Gastrocnemius medialis (tissue), 4 donors: ENCODE measurements around the gene CENPB. TPM values are rescaled to one million over a fixed set of nuclear protein-coding genes. Genes with fewer than 3 reads are reported as not detected.

ENCODE experiments used
- ATAC-seq, 2 donors: fragments of 150-250 bp; one replicate each; pipeline ENCODE4 v1.9.1; 2016
- DNase-seq, 2 donors: peaks; one replicate each; pipeline ENCODE4 v3.0.0-alpha.2; 2019
- H3K27ac ChIP-seq, 4 donors: fragments of 200-600 bp; sonication (generic); 1 replicate in 1 of 4; 2 replicates in 3 of 4; pipeline ENCODE4 v1.5.1; 2016 to 2018; ENCODE audit warnings: mild to moderate bottlenecking in 2 of 4, moderate library complexity in 1 of 4
- H3K27me3 ChIP-seq, 3 donors: fragments of 200-600 bp; sonication (generic) in 2 of 3; 1 replicate in 1 of 3; 2 replicates in 2 of 3; pipeline versions ENCODE4 v1.5.1 to v1.6.0; 2016 to 2019; ENCODE audit warnings: mild to moderate bottlenecking in 1 of 3, moderate library complexity in 1 of 3
- H3K36me3 ChIP-seq, 2 donors: fragments of 200-600 bp; sonication (generic) in 1 of 2; one replicate each; pipeline ENCODE4 v1.5.1; 2017 to 2018
- H3K4me1 ChIP-seq, 2 donors: fragments of 200-600 bp; sonication (generic) in 1 of 2; one replicate each; pipeline ENCODE4 v1.5.1; 2016 to 2017; ENCODE audit warnings: mild to moderate bottlenecking in 2 of 2
- H3K4me3 ChIP-seq, 4 donors: fragments of 200-600 bp; sonication (generic) in 3 of 4; 1 replicate in 1 of 4; 2 replicates in 3 of 4; pipeline ENCODE4 v1.5.1; 2016 to 2019; ENCODE audit warnings: mild to moderate bottlenecking in 2 of 4
- H3K9me3 ChIP-seq, 3 donors: fragments of 200-600 bp; sonication (generic) in 2 of 3; 1 replicate in 1 of 3; 2 replicates in 2 of 3; pipeline ENCODE4 v1.5.1; 2016 to 2019
- CTCF ChIP-seq, 5 experiments: fragments of 450-650 bp in 3 of 5; fragments of 200-600 bp in 2 of 5; sonication (generic) in 2 of 5; IDR thresholded peaks in 4 of 5; conservative IDR thresholded peaks in 1 of 5; 1 replicate in 4 of 5; 2 replicates in 1 of 5; pipeline ENCODE4 v1.5.1; 2016 to 2019; ENCODE audit warnings: antibody characterized with exemption in 5 of 5, mild to moderate bottlenecking in 3 of 5, moderate library complexity in 3 of 5
- POLR2A ChIP-seq, 2 donors: fragments of 450-650 bp; IDR thresholded peaks; one replicate each; pipeline ENCODE4 v1.6.1; 2017; ENCODE audit warnings: antibody characterized with exemption in 2 of 2, mild to moderate bottlenecking in 2 of 2, moderate library complexity in 2 of 2
- in situ Hi-C, 4 donors: fragments of 200-750 bp; cut with MboI; loops; one replicate each; pipeline versions ENCODE4 v1.15.0 to v1.8.0; 2017; ENCODE audit warnings: low sequenced_read_pairs in 4 of 4
- intact Hi-C: fragments of 100-400 bp; cut with DNase I; formaldehyde crosslinking; loops from one replicate; pipeline ENCODE4 v1.15.1; 2023; ENCODE audit warnings: low total_unique reads
- total RNA-seq, 4 donors: library from RNA; depleted of rRNA; stranded (reverse); fragments of >200 nt; gene quantifications; one replicate each; pipeline versions ENCODE4 v1.1.0 to v1.2.3, GENCODE V29; 2016

CENPB gene
- total RNA-seq, 4 donors from 2014 or later: 67.5 to 186 (median 143) TPM

- Histone ChIP-seq H3K27me3 (peaks cover 0 to 15% (median 14%) of the 10 kb centered on the region in 3 donors), H3K36me3 (no peaks in the 10 kb centered on the region), H3K27ac (no peak overlapping the region), H3K4me3 (peak overlapping the region; percentile 49 to 53 (median 52)), H3K4me1 (peaks cover 14 to 22% of the 10 kb centered on the region in 2 donors), H3K9me3 (no peaks in the 10 kb centered on the region)
- no peak for DNase-seq
- TF ChIP-seq CTCF (IDR thresholded peaks at IDR 0.05 in 4 of 5, conservative IDR thresholded peaks at IDR 0.05 in 1 of 5) (no peak), POLR2A (IDR thresholded peaks at IDR 0.05) (no peak)
- ATAC-seq: no peak
- in situ Hi-C loops (no loop called here), intact Hi-C loops (no loop called here)
Observed at GRCh38 chr20:3777381-3777715, 9.2 kb downstream of the CENPB start.

- Histone ChIP-seq H3K27ac (no peak overlapping the region), H3K36me3 (no peaks in the 10 kb centered on the region), H3K4me1 (peaks cover 8 to 15% of the 10 kb centered on the region in 2 donors), H3K9me3 (no peaks in the 10 kb centered on the region), H3K27me3 (peaks cover 0 to 15% (median 14%) of the 10 kb centered on the region in 3 donors), H3K4me3 (no peak overlapping the region)
- intact Hi-C loops: no loop called here
- DNase-seq (no peak), ATAC-seq (no peak)
- in situ Hi-C loops: no loop called here
- TF ChIP-seq CTCF (IDR thresholded peaks at IDR 0.05 in 4 of 5, conservative IDR thresholded peaks at IDR 0.05 in 1 of 5) (no peak), POLR2A (IDR thresholded peaks at IDR 0.05) (no peak)
Observed at GRCh38 chr20:3775457-3776108, 11.0 kb downstream of the CENPB start.

GRCh38 chr20:3771552-3772058, 14.9 kb downstream of the CENPB start:
- ATAC-seq (no peak), DNase-seq (no peak)
- H3K4me1 ChIP-seq: peaks cover 12 to 18% of the 10 kb centered on the region in 2 donors
- H3K27ac ChIP-seq: no peak overlapping the region
- H3K27me3 ChIP-seq: peaks cover 0 to 6% (median 6%) of the 10 kb centered on the region in 3 donors
- no peaks in the 10 kb centered on the region for H3K36me3 ChIP-seq
- H3K9me3 ChIP-seq: no peaks in the 10 kb centered on the region
- TF ChIP-seq POLR2A (IDR thresholded peaks at IDR 0.05) (no peak), CTCF (IDR thresholded peaks at IDR 0.05 in 4 of 5, conservative IDR thresholded peaks at IDR 0.05 in 1 of 5) (no peak)
- intact Hi-C loops: no loop called here
- no peak overlapping the region for H3K4me3 ChIP-seq
- in situ Hi-C loops: loop anchor here in 1 of 4 donors (25.0 kb wide), 1 partner anchor 316 kb away; no protein-coding TSS in a partner anchor

- peak; percentile 44 to 49 for DNase-seq
- in situ Hi-C loops (loop anchor here in 1 of 4 donors (25.0 kb wide), 1 partner anchor 319 kb away; no protein-coding TSS in a partner anchor), intact Hi-C loops (loop anchor here (1.0 to 10.0 kb wide), 3 partner anchors 13 to 364 kb away; partner anchors contain the start of genes DNAAF9 and SPEF1)
- Histone ChIP-seq H3K27me3 (no peaks in the 10 kb centered on the region), H3K36me3 (no peaks in the 10 kb centered on the region), H3K27ac (peak overlapping the region; percentile 80 to 84 (median 80)), H3K4me1 (peaks cover 12 to 23% of the 10 kb centered on the region in 2 donors), H3K4me3 (peak overlapping the region; percentile 66 to 94 (median 84)), H3K9me3 (no peaks in the 10 kb centered on the region)
- ATAC-seq: peak; percentile 38 to 43
- TF ChIP-seq CTCF (IDR thresholded peaks at IDR 0.05 in 4 of 5, conservative IDR thresholded peaks at IDR 0.05 in 1 of 5): peak in 4 of 5 experiments; percentile 38 to 58 (median 52)
- no peak for TF ChIP-seq POLR2A (IDR thresholded peaks at IDR 0.05)
Observed at GRCh38 chr20:3768342-3769130, 18.0 kb downstream of the CENPB start.
